ENCODE data around the gene CST7. TPM values are rescaled to one million over a fixed set of nuclear protein-coding genes. Genes with fewer than 3 reads are reported as not detected.

The CST7 gene
- total and polyA plus RNA-seq, 10 of the 15 experiments (the other 5 are each of a cell fraction or from before 2014, with no cell fraction given): 0.69 TPM; not detected in 9

DNA sequence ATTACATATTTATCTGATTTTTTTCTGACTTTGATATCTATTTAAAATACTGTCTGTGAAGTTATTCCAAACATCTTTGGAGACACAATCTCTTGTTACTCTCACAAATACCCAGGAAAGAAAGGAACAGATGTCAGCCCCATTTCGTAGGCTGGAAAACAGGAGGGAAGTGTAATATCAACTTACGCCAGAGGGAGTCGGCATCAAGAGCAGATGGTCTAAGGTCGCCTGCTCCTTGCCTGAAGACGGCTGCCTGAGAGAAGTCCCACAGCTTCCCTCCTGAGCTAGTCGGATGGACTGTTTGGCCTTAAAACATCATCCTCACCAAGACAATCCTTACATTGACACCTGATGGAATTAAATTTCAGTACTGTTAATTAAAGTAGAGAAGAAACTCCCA is 13.4 kb downstream of the CST7 start:
- SMC1A ChIA-PET (ENCODE audit: uncharacterized antibody, unreplicated experiment): no interaction called here
- Histone ChIP-seq H4K20me1 (ENCODE audit: control insufficient read depth, insufficient read depth) (no peaks in the 10 kb centered on the region), H3K9me3 (replicated peaks; ENCODE audit: control insufficient read depth, insufficient read depth, low read length) (no peaks in the 10 kb centered on the region), H3K4me3 (no peak overlapping the region), H3K36me3 (ENCODE audit: control insufficient read depth in 2 of 2, insufficient read depth in 2 of 2, low read length in 1 of 2) (peaks cover 5 to 18% of the 10 kb centered on the region in 2 experiments; a peak in 3 of 4 replicates), H3K4me1 (ENCODE audit: control insufficient read depth, insufficient read depth, low read length) (no peaks in the 10 kb centered on the region), H3K27ac (ENCODE audit: control insufficient read depth, insufficient read depth) (no peak overlapping the region), H3K79me2 (ENCODE audit: control insufficient read depth, insufficient read depth, low read length) (no peaks in the 10 kb centered on the region), H3K27me3 (replicated peaks in 1 of 2; ENCODE audit: control insufficient read depth in 2 of 2, insufficient read depth in 2 of 2, low read length in 1 of 2) (no peaks in the 10 kb centered on the region), H2AFZ (ENCODE audit: control insufficient read depth, low read depth, low read length) (no peak overlapping the region), H3K4me2 (ENCODE audit: control insufficient read depth, insufficient read depth) (no peak overlapping the region), H3K9ac (ENCODE audit: control insufficient read depth, insufficient read depth, low read length) (no peak overlapping the region)
- BruUV-seq (replicated peaks): no TSS peak
- POLR2A ChIA-PET: no interaction called here
- ATAC-seq: no peak
- TF ChIP-seq SREBF1 (IDR thresholded peaks at IDR 0.05; ENCODE audit: low read length) (no peak), BRCA1 (IDR thresholded peaks at IDR 0.05; ENCODE audit: low read depth, low read length) (no peak), JUND (IDR thresholded peaks at IDR 0.05; ENCODE audit: low read depth, low read length) (no peak), GATAD2B (conservative IDR thresholded peaks at IDR 0.05; ENCODE audit: low read depth) (no peak), CBX5 (IDR thresholded peaks at IDR 0.05; ENCODE audit: low read depth) (no peak), FOXK2 (IDR thresholded peaks at IDR 0.05) (no peak), NR2F1 (conservative IDR thresholded peaks at IDR 0.05) (no peak), CEBPB (IDR thresholded peaks at IDR 0.05; ENCODE audit: borderline replicate concordance in 1 of 2, low read depth in 2 of 2, low read length in 2 of 2) (no peak), TAF1 (IDR thresholded peaks at IDR 0.05; ENCODE audit: borderline replicate concordance, low read depth, low read length) (no peak), KLF5 (IDR thresholded peaks at IDR 0.05; ENCODE audit: partially characterized antibody) (no peak), POLR2A (IDR thresholded peaks at IDR 0.05; ENCODE audit: low read depth, low read length) (no peak), RB1 (IDR thresholded peaks at IDR 0.05; ENCODE audit: borderline replicate concordance) (no peak), KDM1A (IDR thresholded peaks at IDR 0.05; ENCODE audit: borderline replicate concordance) (no peak)
- TF ChIP-seq, protein P1, sequence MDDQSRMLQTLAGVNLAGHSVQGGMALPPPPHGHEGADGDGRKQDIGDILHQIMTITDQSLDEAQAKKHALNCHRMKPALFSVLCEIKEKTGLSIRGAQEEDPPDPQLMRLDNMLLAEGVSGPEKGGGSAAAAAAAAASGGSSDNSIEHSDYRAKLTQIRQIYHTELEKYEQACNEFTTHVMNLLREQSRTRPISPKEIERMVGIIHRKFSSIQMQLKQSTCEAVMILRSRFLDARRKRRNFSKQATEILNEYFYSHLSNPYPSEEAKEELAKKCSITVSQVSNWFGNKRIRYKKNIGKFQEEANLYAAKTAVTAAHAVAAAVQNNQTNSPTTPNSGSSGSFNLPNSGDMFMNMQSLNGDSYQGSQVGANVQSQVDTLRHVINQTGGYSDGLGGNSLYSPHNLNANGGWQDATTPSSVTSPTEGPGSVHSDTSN (IDR thresholded peaks at IDR 0.05; ENCODE audit: insufficient replicate concordance, low read depth, low read length): no peak
- CTCF ChIA-PET: interaction anchor here (0.6 to 2.2 kb wide), 2 partner anchors 24 to 32 kb away, joined by 3 to 7 read pairs; no protein-coding TSS in a partner anchor
- intact Hi-C loops (cut with micrococcal nuclease; ENCODE audit: unreplicated experiment): no loop called here
- in situ Hi-C loops (cut with MboI): no loop called here
- no peak for DNase-seq (ENCODE audit: low read depth, low spot score)
- RAD21 ChIA-PET (ENCODE audit: unreplicated experiment): no interaction called here
- FAIRE-seq: no peak
- 97% methylated on average over 6 of the region's 6 CpGs for WGBS (ENCODE audit: insufficient coverage, insufficient replicate concordance, low lambda C conversion rate, missing lambda C conversion rate)
